HepG2 (cell line): ENCODE measurements around the gene PDK2. TPM values are rescaled to one million over a fixed set of nuclear protein-coding genes. Genes with fewer than 3 reads are reported as not detected.

ENCODE experiments used
- ATF7 ChIP-seq, 2 experiments: fragments of 450-650 bp in 1 of 2; sonication (generic) in 1 of 2; formaldehyde crosslinking in 1 of 2; IDR thresholded peaks; 2 replicates each; pipeline versions ENCODE4 v1.4.0 to v1.6.1; 2016 to 2020; ENCODE audit warnings: antibody characterized with exemption in 1 of 2, mild to moderate bottlenecking in 1 of 2, missing genetic modification reagents in 1 of 2
- JDP2 ChIP-seq: sonication (generic); formaldehyde crosslinking; IDR thresholded peaks from 2 replicates; pipeline ENCODE4 v1.8.1; 2022; ENCODE audit warnings: missing genetic modification reagents, borderline replicate concordance
- MIER2 ChIP-seq: IDR thresholded peaks from 2 replicates; pipeline ENCODE4 v1.6.1; 2016; ENCODE audit warnings: missing biosample characterization, missing genetic modification reagents
- NCOA1 ChIP-seq: sonication (generic); formaldehyde crosslinking; IDR thresholded peaks from 2 replicates; pipeline ENCODE4 v1.9.0; 2021; ENCODE audit warnings: missing genetic modification reagents
- NFIC ChIP-seq: IDR thresholded peaks from 2 replicates; pipeline ENCODE4 v1.6.1; 2012; ENCODE audit warnings: mild to moderate bottlenecking, low read length, inconsistent platforms
- ZFP82 ChIP-seq: sonication (generic); formaldehyde crosslinking; IDR thresholded peaks from 2 replicates; pipeline ENCODE4 v1.5.1; 2020; ENCODE audit warnings: mild to moderate bottlenecking, missing genetic modification reagents, borderline replicate concordance
- ZFP90 ChIP-seq: sonication (generic); formaldehyde crosslinking; IDR thresholded peaks from 2 replicates; pipeline ENCODE4 v1.8.0; 2022; ENCODE audit warnings: missing genetic modification reagents, mild to moderate bottlenecking, inconsistent platforms, borderline replicate concordance
- ZMYM2 ChIP-seq: sonication (generic); formaldehyde crosslinking; IDR thresholded peaks from 2 replicates; pipeline ENCODE4 v1.8.0; 2022; ENCODE audit warnings: mild to moderate bottlenecking, missing genetic modification reagents
- ZNF317 ChIP-seq: sonication (generic); formaldehyde crosslinking; IDR thresholded peaks from 2 replicates; pipeline ENCODE4 v1.5.0; 2020; ENCODE audit warnings: mild to moderate bottlenecking, missing genetic modification reagents
- ZNF639 ChIP-seq: conservative IDR thresholded peaks from 2 replicates; pipeline ENCODE4 v1.6.1; 2018; ENCODE audit warnings: missing genetic modification reagents
- ZNF687 ChIP-seq: sonication (generic); formaldehyde crosslinking; IDR thresholded peaks from 2 replicates; pipeline ENCODE4 v1.5.1; 2020; ENCODE audit warnings: mild to moderate bottlenecking, missing genetic modification reagents, moderate library complexity
- ZNF724P ChIP-seq: sonication (generic); formaldehyde crosslinking; IDR thresholded peaks from 2 replicates; pipeline ENCODE4 v1.8.0; 2022; ENCODE audit warnings: missing genetic modification reagents, borderline replicate concordance
- ZNF749 ChIP-seq: sonication (generic); formaldehyde crosslinking; IDR thresholded peaks from 2 replicates; pipeline ENCODE4 v1.8.0; 2022; ENCODE audit warnings: mild to moderate bottlenecking, missing genetic modification reagents, moderate library complexity, borderline replicate concordance
- ZNF800 ChIP-seq: sonication (generic); formaldehyde crosslinking; IDR thresholded peaks from 2 replicates; pipeline ENCODE4 v1.4.0; 2020; ENCODE audit warnings: missing genetic modification reagents
- polyA plus RNA-seq, 8 experiments: library from polyadenylated mRNA; depleted of rRNA in 3 of 8; stranded (reverse) in 7 of 8; unstranded in 1 of 8; fragments of >200 nt; fragmentation: Illumina TruSeq in 4 of 8; extraction: Trizol in 4 of 8; gene quantifications; 2 replicates each; pipeline versions ENCODE4 v1.2.1 to v1.2.3, GENCODE V29; 2011 to 2016; ENCODE audit warnings: low read depth in 4 of 8, missing spikeins in 1 of 8, mixed read lengths in 1 of 8; ENCODE audit not compliant: insufficient read depth in 1 of 8
- total RNA-seq, 5 experiments: library from RNA; depleted of rRNA; stranded (reverse); fragments of >200 nt; fragmentation: Illumina TruSeq; extraction: Trizol; gene quantifications; 2 replicates each; pipeline ENCODE4 v1.2.3, GENCODE V29; 2016; ENCODE audit warnings: low read depth in 1 of 5
- TF ChIP-seq, protein P1 (sequence below): IDR thresholded peaks from 2 replicates; pipeline ENCODE4 v1.6.1; 2016; ENCODE audit warnings: missing compliant biosample characterization, missing genetic modification reagents, borderline replicate concordance
- TF ChIP-seq, protein P2 (sequence below): sonication (generic); formaldehyde crosslinking; IDR thresholded peaks from 2 replicates; pipeline ENCODE4 v1.5.0; 2020; ENCODE audit warnings: missing genetic modification reagents, mild to moderate bottlenecking, borderline replicate concordance
- TF ChIP-seq, protein P3 (sequence below): sonication (generic); formaldehyde crosslinking; IDR thresholded peaks from 2 replicates; pipeline ENCODE4 v1.4.0; 2020; ENCODE audit warnings: mild to moderate bottlenecking, low read depth, missing genetic modification reagents

Gene PDK2
- total and polyA plus RNA-seq, 2 of the 13 experiments (the other 11 are each of a cell fraction or from before 2014, with no cell fraction given) = 18.5 to 59.7 TPM

DNA sequence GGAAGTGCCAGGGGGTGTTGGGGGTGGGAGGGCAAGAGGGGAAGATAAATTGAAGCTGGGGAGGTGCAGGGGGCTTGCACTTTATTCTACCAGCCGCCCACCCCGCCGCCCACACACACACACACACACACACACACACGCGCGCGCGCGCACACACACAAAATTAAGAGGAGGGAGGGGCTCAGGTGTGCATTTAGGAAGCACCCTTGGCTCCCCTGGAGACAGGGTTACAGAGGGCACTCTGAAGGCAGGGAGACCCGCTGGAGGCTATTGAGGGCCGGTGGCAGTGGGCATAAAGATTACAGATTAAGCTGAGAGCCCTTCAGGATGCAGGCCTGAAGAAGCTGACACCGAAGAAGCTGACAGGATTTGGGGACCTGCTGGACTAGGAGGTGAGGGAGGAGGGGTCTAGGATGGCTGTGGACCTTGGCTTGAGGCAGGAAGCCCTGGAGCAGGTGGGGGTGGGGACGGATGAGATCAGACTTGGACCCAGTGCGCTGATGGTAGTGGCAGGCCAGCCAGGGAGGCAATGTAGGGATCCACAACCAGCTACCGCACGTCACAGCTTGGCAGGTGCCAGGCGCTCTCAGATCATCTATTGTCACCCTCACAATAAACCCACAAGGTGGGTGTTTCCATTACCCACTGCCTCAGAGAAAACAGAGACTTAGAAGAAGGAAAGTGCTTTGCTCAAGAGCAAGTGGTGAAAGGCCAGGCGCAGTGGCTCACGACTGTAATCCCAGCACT lies 35.6 kb downstream of the PDK2 start (continued):
- TF ChIP-seq ZNF687 (CRISPR knock-in tag) = peak; percentile 47
- no peak for TF ChIP-seq ZNF639
- TF ChIP-seq MIER2 (CRISPR knock-in tag) = no peak
- no peak for TF ChIP-seq ZFP82 (CRISPR knock-in tag)
- TF ChIP-seq ZNF724P = no peak
- TF ChIP-seq ZNF800 = no peak
- TF ChIP-seq, protein P1, sequence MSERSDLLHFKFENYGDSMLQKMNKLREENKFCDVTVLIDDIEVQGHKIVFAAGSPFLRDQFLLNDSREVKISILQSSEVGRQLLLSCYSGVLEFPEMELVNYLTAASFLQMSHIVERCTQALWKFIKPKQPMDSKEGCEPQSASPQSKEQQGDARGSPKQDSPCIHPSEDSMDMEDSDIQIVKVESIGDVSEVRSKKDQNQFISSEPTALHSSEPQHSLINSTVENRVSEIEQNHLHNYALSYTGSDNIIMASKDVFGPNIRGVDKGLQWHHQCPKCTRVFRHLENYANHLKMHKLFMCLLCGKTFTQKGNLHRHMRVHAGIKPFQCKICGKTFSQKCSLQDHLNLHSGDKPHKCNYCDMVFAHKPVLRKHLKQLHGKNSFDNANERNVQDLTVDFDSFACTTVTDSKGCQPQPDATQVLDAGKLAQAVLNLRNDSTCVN (CRISPR knock-in tag) = 0 out of 2 replicates have a peak, but pooled peaks have one; percentile 17
- no peak for TF ChIP-seq ZFP90 (CRISPR knock-in tag)
- TF ChIP-seq, protein P2, sequence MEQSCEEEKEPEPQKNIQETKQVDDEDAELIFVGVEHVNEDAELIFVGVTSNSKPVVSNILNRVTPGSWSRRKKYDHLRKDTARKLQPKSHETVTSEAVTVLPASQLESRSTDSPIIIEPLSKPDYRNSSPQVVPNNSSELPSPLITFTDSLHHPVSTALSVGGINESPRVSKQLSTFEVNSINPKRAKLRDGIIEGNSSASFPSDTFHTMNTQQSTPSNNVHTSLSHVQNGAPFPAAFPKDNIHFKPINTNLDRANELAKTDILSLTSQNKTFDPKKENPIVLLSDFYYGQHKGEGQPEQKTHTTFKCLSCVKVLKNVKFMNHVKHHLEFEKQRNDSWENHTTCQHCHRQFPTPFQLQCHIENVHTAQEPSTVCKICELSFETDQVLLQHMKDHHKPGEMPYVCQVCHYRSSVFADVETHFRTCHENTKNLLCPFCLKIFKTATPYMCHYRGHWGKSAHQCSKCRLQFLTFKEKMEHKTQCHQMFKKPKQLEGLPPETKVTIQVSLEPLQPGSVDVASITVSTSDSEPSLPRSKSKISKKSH = peak; percentile 9; the same call in 1 of the 2 replicates
- TF ChIP-seq ATF7 (IDR thresholded peaks at IDR 0.05) = 0 out of 2 replicates have a peak, but pooled peaks have one; percentile 1
- no peak for TF ChIP-seq ATF7 (CRISPR knock-in tag; IDR thresholded peaks at IDR 0.05)
- TF ChIP-seq JDP2 (CRISPR knock-in tag) = no peak
- no peak for TF ChIP-seq NFIC
- TF ChIP-seq ZNF317 = no peak
- no peak for TF ChIP-seq ZNF749 (CRISPR knock-in tag)
- no peak for TF ChIP-seq ZMYM2
- TF ChIP-seq NCOA1 (CRISPR knock-in tag) = no peak
- TF ChIP-seq, protein P3, sequence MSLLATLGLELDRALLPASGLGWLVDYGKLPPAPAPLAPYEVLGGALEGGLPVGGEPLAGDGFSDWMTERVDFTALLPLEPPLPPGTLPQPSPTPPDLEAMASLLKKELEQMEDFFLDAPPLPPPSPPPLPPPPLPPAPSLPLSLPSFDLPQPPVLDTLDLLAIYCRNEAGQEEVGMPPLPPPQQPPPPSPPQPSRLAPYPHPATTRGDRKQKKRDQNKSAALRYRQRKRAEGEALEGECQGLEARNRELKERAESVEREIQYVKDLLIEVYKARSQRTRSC (CRISPR knock-in tag) = no peak
